HepG2 (cell line): Measurements from ENCODE around the gene PHF21B. TPM values are rescaled to one million over a fixed set of nuclear protein-coding genes. Genes with fewer than 3 reads are reported as not detected.

Source experiments
- ATAC-seq: fragments of 200-7000 bp; cut with Tn5 transposase; 3 replicates; pipeline ENCODE4 v1.9.1; 2020; ENCODE audit warnings: mild to moderate bottlenecking, moderate library complexity
- BruUV-seq: library from RNA; stranded (reverse); fragments of 400-500 nt; replicated peaks from 2 replicates; lab custom pipeline; 2021; lab: Mats Ljungman, UMichigan
- CTCF ChIA-PET: fragments of 300-600 bp; formaldehyde crosslinking; extraction: SDS; loops from one replicate; lab custom pipeline; 2021; ENCODE audit warnings: low total read pairs, inconsistent platforms, low intra/inter-chr PET ratio; lab: Yijun Ruan, JAX
- POLR2A ChIA-PET: fragments of 350-600 bp; sonication (Branson Sonifier 250); formaldehyde crosslinking; loops from one replicate; lab custom pipeline; 2020; ENCODE audit warnings: antibody characterized with exemption, inconsistent platforms; lab: Yijun Ruan, JAX
- DNase-seq: peaks from one replicate; pipeline ENCODE4 v3.0.0-alpha.2; 2015; ENCODE audit warnings: low spot score
- FAIRE-seq: peaks from 3 replicates; lab custom pipeline; 2011; peaks lifted over from hg19 to GRCh38; lab: Jason Lieb, UNC
- H2AFZ ChIP-seq: one replicate; pipeline ENCODE4 v1.6.1; 2011; ENCODE audit warnings: low read length, inconsistent platforms
- H3K27ac ChIP-seq: fragments of 300-600 bp; 3 replicates; pipeline ENCODE4 v1.8.0; 2011; ENCODE audit warnings: mixed run types, mild to moderate bottlenecking, mixed read lengths, low read length, inconsistent platforms; ENCODE audit not compliant: insufficient read depth; ENCODE audit errors: extremely low read length
- H3K27me3 ChIP-seq, 2 experiments: fragments of 200-600 bp in 1 of 2; 2 replicates in 1 of 2; 3 replicates in 1 of 2; pipeline versions ENCODE4 v1.6.0 to v1.8.0; 2011; ENCODE audit warnings: low read length in 2 of 2, mild to moderate bottlenecking in 2 of 2, moderate library complexity in 2 of 2, inconsistent platforms in 1 of 2; ENCODE audit not compliant: insufficient read depth in 2 of 2, control insufficient read depth in 1 of 2
- H3K36me3 ChIP-seq, 2 experiments: fragments of 200-600 bp in 1 of 2; replicated peaks in 1 of 2; 2 replicates in 1 of 2; 3 replicates in 1 of 2; pipeline versions ENCODE4 v1.5.1 to v1.8.0; 2011; ENCODE audit warnings: low read length in 2 of 2, inconsistent platforms in 1 of 2; ENCODE audit not compliant: insufficient read depth in 2 of 2, control insufficient read depth in 1 of 2
- H3K4me1 ChIP-seq: 2 replicates; pipeline ENCODE4 v1.5.1; 2012; ENCODE audit warnings: low read length, inconsistent platforms; ENCODE audit not compliant: insufficient read depth
- H3K4me2 ChIP-seq: 2 replicates; pipeline ENCODE4 v1.6.0; 2011; ENCODE audit warnings: low read depth, low read length, inconsistent platforms
- H3K4me3 ChIP-seq, 3 experiments: fragments of 200-600 bp in 1 of 3; sonication (generic), shearing (Covaris generic) in 1 of 3; replicated peaks in 1 of 3; 2 replicates each; pipeline ENCODE4 v1.5.1; 2011 to 2016; ENCODE audit warnings: low read length in 3 of 3, inconsistent platforms in 2 of 3, low read depth in 2 of 3, mild to moderate bottlenecking in 2 of 3, control low read depth in 1 of 3, mixed read lengths in 1 of 3; ENCODE audit not compliant: insufficient read depth in 1 of 3
- H3K79me2 ChIP-seq: one replicate; pipeline ENCODE4 v1.6.1; 2011; ENCODE audit warnings: low read length, inconsistent platforms; ENCODE audit not compliant: insufficient read depth
- H3K9ac ChIP-seq: 2 replicates; pipeline ENCODE4 v1.6.0; 2011; ENCODE audit warnings: mild to moderate bottlenecking, low read depth, low read length, inconsistent platforms; ENCODE audit not compliant: insufficient read depth
- H3K9me3 ChIP-seq: 2 replicates; pipeline ENCODE4 v1.5.1; 2012; ENCODE audit warnings: mild to moderate bottlenecking, low read length
- H4K20me1 ChIP-seq: 2 replicates; pipeline ENCODE4 v1.6.0; 2011; ENCODE audit warnings: inconsistent platforms, mild to moderate bottlenecking, low read length, moderate library complexity; ENCODE audit not compliant: insufficient read depth
- AHR ChIP-seq: IDR thresholded peaks from 2 replicates; pipeline ENCODE4 v1.6.1; 2018; ENCODE audit warnings: missing genetic modification reagents, missing compliant biosample characterization
- ATF1 ChIP-seq: IDR thresholded peaks from 2 replicates; pipeline ENCODE4 v1.6.1; 2016; ENCODE audit warnings: mild to moderate bottlenecking, control low read depth
- FOXK2 ChIP-seq: fragments of 450-650 bp; IDR thresholded peaks from 2 replicates; pipeline ENCODE4 v1.6.1; 2016
- FOXO1 ChIP-seq: sonication (generic); formaldehyde crosslinking; IDR thresholded peaks from 2 replicates; pipeline ENCODE4 v1.4.0; 2020; ENCODE audit warnings: missing genetic modification reagents
- HNRNPK ChIP-seq: fragments of 200-400 bp; formaldehyde crosslinking; IDR thresholded peaks from 2 replicates; pipeline ENCODE4 v1.6.1; 2018; ENCODE audit warnings: low read length, low read depth, moderate library complexity, mild to moderate bottlenecking; ENCODE audit not compliant: poor library complexity, severe bottlenecking
- KDM6A ChIP-seq: IDR thresholded peaks from 2 replicates; pipeline ENCODE4 v1.6.1; 2016; ENCODE audit warnings: low read depth
- ZNF562 ChIP-seq: sonication (generic); formaldehyde crosslinking; IDR thresholded peaks from 2 replicates; pipeline ENCODE4 v1.8.0; 2022; ENCODE audit warnings: missing genetic modification reagents, borderline replicate concordance
- ZNF614 ChIP-seq: IDR thresholded peaks from 2 replicates; pipeline ENCODE4 v1.6.1; 2018; ENCODE audit warnings: missing biosample characterization, missing genetic modification reagents, inconsistent platforms, borderline replicate concordance
- WGBS: methylation state at CpG from one replicate; pipeline ENCODE4 v1.1.6; 2017; ENCODE audit warnings: low lambda C conversion rate; 5-methylcytosine and 5-hydroxymethylcytosine counted together
- in situ Hi-C: cut with HindIII; loops from 2 replicates; pipeline ENCODE4 v1.10.0; 2017; ENCODE audit warnings: low pct_unique_long_range_greater_than_20kb; ENCODE audit not compliant: extremely low pct_ligation_motif_present
- intact Hi-C: fragments of 100-400 bp; cut with micrococcal nuclease; formaldehyde crosslinking; loops from one replicate; pipeline ENCODE4 v1.10.0; 2022; ENCODE audit not compliant: unreplicated experiment
- polyA plus RNA-seq, 8 experiments: library from polyadenylated mRNA; depleted of rRNA in 3 of 8; stranded (reverse) in 7 of 8; unstranded in 1 of 8; fragments of >200 nt; fragmentation: Illumina TruSeq in 4 of 8; extraction: Trizol in 4 of 8; gene quantifications; 2 replicates each; pipeline versions ENCODE4 v1.2.1 to v1.2.3, GENCODE V29; 2011 to 2016; ENCODE audit warnings: low read depth in 4 of 8, missing spikeins in 1 of 8, mixed read lengths in 1 of 8; ENCODE audit not compliant: insufficient read depth in 1 of 8
- total RNA-seq, 5 experiments: library from RNA; depleted of rRNA; stranded (reverse); fragments of >200 nt; fragmentation: Illumina TruSeq; extraction: Trizol; gene quantifications; 2 replicates each; pipeline ENCODE4 v1.2.3, GENCODE V29; 2016; ENCODE audit warnings: low read depth in 1 of 5
- TF ChIP-seq, protein P1 (sequence below), 2 experiments: sonication (generic) in 1 of 2; formaldehyde crosslinking in 1 of 2; IDR thresholded peaks; 2 replicates each; pipeline versions ENCODE4 v1.4.0 to v1.6.1; 2018 to 2020; ENCODE audit warnings: missing genetic modification reagents in 2 of 2, borderline replicate concordance in 1 of 2, low read depth in 1 of 2, mild to moderate bottlenecking in 1 of 2, missing biosample characterization in 1 of 2

PHF21B gene
- total and polyA plus RNA-seq, 2 of the 13 experiments (the other 11 are each of a cell fraction or from before 2014, with no cell fraction given) = not detected

DNA sequence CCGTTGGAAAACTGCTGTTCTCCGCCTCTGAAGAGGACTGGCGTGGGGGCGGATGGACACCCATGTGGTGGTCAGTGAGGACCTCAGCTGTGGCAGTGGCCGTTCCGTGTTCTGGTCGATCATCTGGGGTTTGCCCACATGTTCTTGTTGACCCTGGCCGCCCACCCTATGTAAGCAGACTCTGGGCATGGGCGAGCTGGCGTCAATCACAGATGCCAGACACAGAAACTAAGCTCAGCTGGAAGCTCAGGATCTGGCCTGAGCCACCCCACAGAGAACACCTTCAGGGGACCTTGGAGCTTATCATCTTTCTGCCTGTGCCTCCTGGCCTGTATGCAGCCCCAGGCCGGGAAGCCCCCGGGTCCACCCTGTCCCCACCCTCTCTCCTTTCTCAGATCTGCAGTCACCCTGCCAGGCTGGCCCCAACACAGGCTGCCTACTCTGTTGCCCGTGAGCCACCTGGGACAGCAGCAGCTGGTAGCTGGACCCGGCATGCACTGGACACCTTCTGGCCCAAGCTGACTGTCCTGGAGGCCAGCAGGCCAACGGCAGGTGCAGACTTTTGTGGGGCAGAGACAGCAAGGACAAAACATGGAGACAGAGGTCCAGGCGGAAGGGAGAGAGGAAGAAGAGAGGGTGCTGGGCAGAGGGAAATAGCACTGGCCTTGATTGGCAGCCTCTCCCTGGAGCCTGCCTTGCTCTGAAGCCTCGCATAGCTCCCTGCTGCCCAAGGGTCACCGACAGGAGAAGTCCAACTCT, 91.5 kb downstream of the PHF21B start:
- Histone ChIP-seq H3K4me2 (no peak overlapping the region), H3K4me1 (no peaks in the 10 kb centered on the region), H3K79me2 (no peaks in the 10 kb centered on the region), H3K9me3 (no peaks in the 10 kb centered on the region), H3K27ac (no peak overlapping the region), H3K9ac (no peak overlapping the region), H3K36me3 (no peaks in the 10 kb centered on the region), H2AFZ (no peak overlapping the region), H4K20me1 (no peaks in the 10 kb centered on the region), H3K4me3 (no peak overlapping the region), H3K27me3 (peaks cover 10 to 57% of the 10 kb centered on the region in 2 experiments)
- FAIRE-seq = no peak
- in situ Hi-C loops = no loop called here
- intact Hi-C loops = no loop called here
- ChIA-PET CTCF (no interaction called here), POLR2A (no interaction called here)
- ATAC-seq = no peak
- no peak for DNase-seq
- TF ChIP-seq HNRNPK = no peak
- TF ChIP-seq FOXK2 = no peak
- TF ChIP-seq AHR (CRISPR knock-in tag) = no peak
- WGBS = 4% methylated on average over 5 of the region's 18 CpGs
- no TSS peak for BruUV-seq

DNA sequence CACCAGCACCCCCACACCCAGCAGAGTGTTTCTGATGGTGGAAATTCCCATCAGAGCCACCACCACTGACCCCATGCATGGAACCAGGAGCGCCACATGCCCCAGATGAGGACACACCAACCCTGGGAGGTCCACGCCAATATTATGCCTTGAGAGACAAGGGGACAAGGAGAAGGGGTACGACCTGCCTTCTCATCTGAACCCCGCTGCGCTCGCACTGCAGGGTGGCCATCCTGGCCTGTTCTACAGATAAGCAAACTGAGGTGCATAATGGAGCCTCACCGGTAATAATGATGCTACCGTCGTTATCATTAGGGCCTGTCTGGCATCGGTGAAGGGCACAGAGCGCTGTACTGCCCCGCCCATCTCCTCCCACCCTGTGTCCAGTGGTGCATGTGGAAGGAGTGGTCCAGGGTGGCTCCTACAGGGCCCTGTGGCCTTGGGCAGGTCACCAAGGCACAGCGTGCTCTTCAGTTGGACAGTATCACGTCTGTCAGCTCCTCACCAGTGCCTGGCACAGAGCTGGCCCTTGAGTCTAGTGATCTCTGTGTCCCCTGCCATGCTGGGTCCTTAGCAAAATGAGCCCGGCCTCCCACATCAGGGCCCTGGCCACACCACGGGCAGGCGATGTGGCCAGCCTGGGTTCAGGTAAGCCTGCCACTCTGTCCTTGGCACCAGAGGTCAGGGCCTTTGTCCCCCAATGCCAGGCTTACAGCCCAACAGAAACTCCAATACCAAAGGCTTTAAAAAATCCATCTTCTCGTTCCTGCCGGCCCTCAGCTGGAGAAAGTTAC, 92.2 kb downstream of the PHF21B start:
- in situ Hi-C loops = no loop called here
- intact Hi-C loops = no loop called here
- Histone ChIP-seq H3K9me3 (no peaks in the 10 kb centered on the region), H2AFZ (no peak overlapping the region), H3K4me1 (no peaks in the 10 kb centered on the region), H4K20me1 (peaks cover 3% of the 10 kb centered on the region; the same call in 1 of the 2 replicates), H3K4me3 (no peak overlapping the region), H3K27ac (no peak overlapping the region), H3K4me2 (no peak overlapping the region), H3K36me3 (no peaks in the 10 kb centered on the region), H3K79me2 (no peaks in the 10 kb centered on the region), H3K9ac (no peak overlapping the region), H3K27me3 (peaks cover 12 to 61% of the 10 kb centered on the region in 2 experiments)
- no TSS peak for BruUV-seq
- DNase-seq (no peak), ATAC-seq (no peak; the same call in 2 of the 3 replicates), FAIRE-seq (no peak)
- WGBS = 30% methylated on average over 2 of the region's 19 CpGs
- POLR2A ChIA-PET = no interaction called here
- CTCF ChIA-PET = no interaction called here
- TF ChIP-seq ZNF562 (CRISPR knock-in tag) = no peak
- no peak for TF ChIP-seq KDM6A (CRISPR knock-in tag)
- TF ChIP-seq ZNF614 (CRISPR knock-in tag) = no peak
- TF ChIP-seq, protein P1, sequence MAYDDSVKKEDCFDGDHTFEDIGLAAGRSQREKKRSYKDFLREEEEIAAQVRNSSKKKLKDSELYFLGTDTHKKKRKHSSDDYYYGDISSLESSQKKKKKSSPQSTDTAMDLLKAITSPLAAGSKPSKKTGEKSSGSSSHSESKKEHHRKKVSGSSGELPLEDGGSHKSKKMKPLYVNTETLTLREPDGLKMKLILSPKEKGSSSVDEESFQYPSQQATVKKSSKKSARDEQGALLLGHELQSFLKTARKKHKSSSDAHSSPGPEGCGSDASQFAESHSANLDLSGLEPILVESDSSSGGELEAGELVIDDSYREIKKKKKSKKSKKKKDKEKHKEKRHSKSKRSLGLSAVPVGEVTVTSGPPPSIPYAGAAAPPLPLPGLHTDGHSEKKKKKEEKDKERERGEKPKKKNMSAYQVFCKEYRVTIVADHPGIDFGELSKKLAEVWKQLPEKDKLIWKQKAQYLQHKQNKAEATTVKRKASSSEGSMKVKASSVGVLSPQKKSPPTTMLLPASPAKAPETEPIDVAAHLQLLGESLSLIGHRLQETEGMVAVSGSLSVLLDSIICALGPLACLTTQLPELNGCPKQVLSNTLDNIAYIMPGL (CRISPR knock-in tag; IDR thresholded peaks at IDR 0.05; ENCODE audit: borderline replicate concordance in 1 of 2, low read depth in 1 of 2) = no peak
- TF ChIP-seq ATF1 (CRISPR knock-in tag) = no peak
- TF ChIP-seq FOXO1 (CRISPR knock-in tag) = no peak
